Measurements from ENCODE around the gene NR2F6. TPM values are rescaled to one million over a fixed set of nuclear protein-coding genes. Genes with fewer than 3 reads are reported as not detected.
"Not testable (repeated sequence)": the region's sequence is repeated elsewhere in the genome, so short reads cannot be mapped to it uniquely, and the experiment has no call there.

NR2F6 gene
- total RNA-seq, 1 donor from 2014 or later: 122 TPM

GRCh38 chr19:17275441-17276175 lies 29.9 kb upstream of the NR2F6 start:
- DNase-seq (ENCODE audit: low read depth): no peak
- no peak for TF ChIP-seq CTCF (conservative IDR thresholded peaks at IDR 0.05; ENCODE audit: low read depth, low read length)
- no peak overlapping the region for H3K4me3 ChIP-seq (ENCODE audit: low read depth, low read length)

- H3K4me3 ChIP-seq (ENCODE audit: low read depth, low read length); DNase-seq (ENCODE audit: low read depth): not testable (repeated sequence)
Observed at GRCh38 chr19:17274892-17275291, 29.2 kb upstream of the NR2F6 start.

- DNase-seq (ENCODE audit: low read depth): no peak
- H3K4me3 ChIP-seq (ENCODE audit: low read depth, low read length): no peak overlapping the region
- no peak for TF ChIP-seq CTCF (conservative IDR thresholded peaks at IDR 0.05; ENCODE audit: low read depth, low read length)
Observed at GRCh38 chr19:17268754-17269153, 23.0 kb upstream of the NR2F6 start.

- peak; percentile 99 for DNase-seq (ENCODE audit: low read depth)
- no peak for TF ChIP-seq CTCF (conservative IDR thresholded peaks at IDR 0.05; ENCODE audit: low read depth, low read length)
- peak within 1 kb of the TSS; percentile 81 for H3K4me3 ChIP-seq (ENCODE audit: low read depth, low read length)
Observed at GRCh38 chr19:17266975-17267788, 21.5 kb upstream of the NR2F6 start, which contains the start of gene BABAM1. Gene BABAM1 (plus strand): TSS chr19:17267443. CDS start chr19:17268807, 1,364 bp downstream.

GRCh38 chr19:17266589-17266974 lies 20.9 kb upstream of the NR2F6 start:
- no peak overlapping the region for H3K4me3 ChIP-seq (ENCODE audit: low read depth, low read length)
- DNase-seq (ENCODE audit: low read depth): no peak
- no peak for TF ChIP-seq CTCF (conservative IDR thresholded peaks at IDR 0.05; ENCODE audit: low read depth, low read length)

GRCh38 chr19:17266026-17266425 lies 20.3 kb upstream of the NR2F6 start:
- TF ChIP-seq CTCF (conservative IDR thresholded peaks at IDR 0.05; ENCODE audit: low read depth, low read length): no peak
- no peak overlapping the region for H3K4me3 ChIP-seq (ENCODE audit: low read depth, low read length)
- DNase-seq (ENCODE audit: low read depth): no peak

- TF ChIP-seq CTCF (conservative IDR thresholded peaks at IDR 0.05; ENCODE audit: low read depth, low read length): no peak
- DNase-seq (ENCODE audit: low read depth): no peak
- H3K4me3 ChIP-seq (ENCODE audit: low read depth, low read length): no peak within 1 kb of the TSS
Observed at GRCh38 chr19:17264641-17264979, 18.9 kb upstream of the NR2F6 start, which contains the start of gene USHBP1. Gene USHBP1 (minus strand): TSS chr19:17264745. CDS start chr19:17264299, 446 bp downstream.
